Endothelial cell of umbilical vein (primary cell): ENCODE data around the gene ZIC5. TPM values are rescaled to one million over a fixed set of nuclear protein-coding genes. Genes with fewer than 3 reads are reported as not detected.

Experiments used
- BruUV-seq: library from RNA; stranded (reverse); fragments of 400-500 nt; replicated peaks from 2 replicates; lab custom pipeline; 2021; lab: Mats Ljungman, UMichigan
- CTCF ChIA-PET: fragments of 300-600, 350-600 bp; sonication (Branson Sonifier 250); formaldehyde crosslinking; loops from one replicate; lab custom pipeline; 2021; ENCODE audit warnings: antibody characterized with exemption, inconsistent platforms; lab: Charles Lee
- POLR2A ChIA-PET: fragments of 300-600, 350-600 bp; sonication (Branson Sonifier 250); formaldehyde crosslinking; loops from one replicate; lab custom pipeline; 2021; ENCODE audit warnings: antibody characterized with exemption, inconsistent platforms; lab: Charles Lee
- DNase-seq: peaks from one replicate; pipeline ENCODE4 v3.0.0-alpha.2; 2011; ENCODE audit warnings: low read depth, low spot score
- FAIRE-seq: peaks from 2 replicates; lab custom pipeline; 2011; peaks lifted over from hg19 to GRCh38; lab: Jason Lieb, UNC
- H2AFZ ChIP-seq: 2 replicates; pipeline ENCODE4 v1.6.0; 2012; ENCODE audit warnings: low read depth, low read length, control low read depth, inconsistent platforms
- H3K27ac ChIP-seq: 2 replicates; pipeline ENCODE4 v1.5.1; 2011; ENCODE audit warnings: low read depth, mild to moderate bottlenecking, control low read depth, low read length, moderate library complexity; ENCODE audit not compliant: insufficient read depth
- H3K27me3 ChIP-seq, 2 experiments: 2 replicates each; pipeline versions ENCODE4 v1.6.0 to v1.6.1; 2011; ENCODE audit warnings: low read length in 2 of 2, mixed read lengths in 1 of 2; ENCODE audit not compliant: control insufficient read depth in 2 of 2, insufficient read depth in 2 of 2
- H3K36me3 ChIP-seq, 2 experiments: 2 replicates in 1 of 2; 3 replicates in 1 of 2; pipeline ENCODE4 v1.5.1; 2011; ENCODE audit warnings: low read length in 2 of 2, mild to moderate bottlenecking in 1 of 2, moderate library complexity in 1 of 2; ENCODE audit not compliant: control insufficient read depth in 2 of 2, insufficient read depth in 2 of 2; ENCODE audit errors: extremely low read depth in 1 of 2
- H3K4me1 ChIP-seq: 3 replicates; pipeline ENCODE4 v1.5.1; 2011; ENCODE audit warnings: mild to moderate bottlenecking, low read length; ENCODE audit not compliant: control insufficient read depth, insufficient read depth; ENCODE audit errors: extremely low read depth
- H3K4me2 ChIP-seq: 2 replicates; pipeline ENCODE4 v1.6.1; 2011; ENCODE audit warnings: low read length, control low read depth, mixed read lengths; ENCODE audit not compliant: insufficient read depth
- H3K4me3 ChIP-seq, 3 experiments: fragments of 200-600 bp in 1 of 3; sonication (generic), shearing (Covaris generic) in 1 of 3; replicated peaks in 1 of 3; 2 replicates each; pipeline ENCODE4 v1.5.1; 2011 to 2016; ENCODE audit warnings: control low read depth in 3 of 3, low read length in 3 of 3, mild to moderate bottlenecking in 2 of 3, inconsistent platforms in 1 of 3, low read depth in 1 of 3, moderate library complexity in 1 of 3; ENCODE audit not compliant: insufficient read depth in 1 of 3
- H3K79me2 ChIP-seq: 2 replicates; pipeline ENCODE4 v1.6.0; 2012; ENCODE audit warnings: low read length, inconsistent platforms; ENCODE audit not compliant: control insufficient read depth, insufficient read depth
- H3K9ac ChIP-seq: replicated peaks from 2 replicates; pipeline ENCODE3; 2011; ENCODE audit warnings: low read length, control low read depth; ENCODE audit not compliant: insufficient read depth; ENCODE audit errors: extremely low read depth
- H3K9me1 ChIP-seq: replicated peaks from 3 replicates; pipeline ENCODE4 v1.6.0; 2011; ENCODE audit warnings: mild to moderate bottlenecking, low read length; ENCODE audit not compliant: control insufficient read depth, insufficient read depth; ENCODE audit errors: extremely low read depth
- H3K9me3 ChIP-seq: replicated peaks from 2 replicates; pipeline ENCODE4 v1.5.1; 2012; ENCODE audit warnings: low read length, inconsistent platforms; ENCODE audit not compliant: control insufficient read depth, insufficient read depth
- H4K20me1 ChIP-seq: replicated peaks from 2 replicates; pipeline ENCODE3; 2011; ENCODE audit warnings: mild to moderate bottlenecking, low read length; ENCODE audit not compliant: control insufficient read depth, insufficient read depth; ENCODE audit errors: extremely low read depth
- CTCF ChIP-seq, 2 donors: IDR thresholded peaks; 1 replicate in 1 of 2; 2 replicates in 1 of 2; pipeline ENCODE4 v1.5.1; 2011; ENCODE audit warnings: low read length in 2 of 2, mild to moderate bottlenecking in 2 of 2, moderate library complexity in 2 of 2, control low read depth in 1 of 2, inconsistent platforms in 1 of 2, low read depth in 1 of 2; ENCODE audit not compliant: insufficient read depth in 1 of 2; ENCODE audit errors: extremely low read depth in 1 of 2
- EZH2 ChIP-seq: IDR thresholded peaks from 2 replicates; pipeline ENCODE4 v1.6.1; 2012; ENCODE audit warnings: borderline replicate concordance, low read depth, mild to moderate bottlenecking, moderate library complexity, low read length, inconsistent platforms; ENCODE audit not compliant: severe bottlenecking
- FOS ChIP-seq: IDR thresholded peaks from 2 replicates; pipeline ENCODE4 v1.6.1; 2011; ENCODE audit warnings: mild to moderate bottlenecking, low read length, moderate library complexity, borderline replicate concordance; ENCODE audit not compliant: insufficient read depth
- GATA2 ChIP-seq: IDR thresholded peaks from 2 replicates; pipeline ENCODE4 v1.7.0; 2011; ENCODE audit warnings: low read depth, mild to moderate bottlenecking, moderate library complexity, mixed read lengths, low read length; ENCODE audit not compliant: insufficient read length, insufficient read depth
- JUN ChIP-seq: IDR thresholded peaks from 2 replicates; pipeline ENCODE4 v1.6.1; 2011; ENCODE audit warnings: borderline replicate concordance, low read depth; ENCODE audit not compliant: insufficient read length, insufficient read depth
- MAX ChIP-seq: IDR thresholded peaks from 2 replicates; pipeline ENCODE4 v1.6.1; 2011; ENCODE audit not compliant: insufficient read depth, insufficient read length
- MYC ChIP-seq: IDR thresholded peaks from one replicate; pipeline ENCODE4 v1.6.1; 2011; ENCODE audit warnings: mild to moderate bottlenecking, low read depth, low read length
- POLR2A ChIP-seq: IDR thresholded peaks from 2 replicates; pipeline ENCODE4 v1.6.1; 2012; ENCODE audit warnings: low read depth, mild to moderate bottlenecking, control low read depth, low read length
- POLR2AphosphoS5 ChIP-seq: IDR thresholded peaks from 2 replicates; pipeline ENCODE4 v1.6.1; 2012; ENCODE audit warnings: low read depth, mild to moderate bottlenecking, control low read depth, low read length, moderate library complexity; ENCODE audit not compliant: insufficient read depth
- dilution Hi-C: fragments of 300-500 bp; cut with MboI; formaldehyde crosslinking; loops from one replicate; pipeline ENCODE4 v1.15.0; 2019; ENCODE audit warnings: low sequenced_read_pairs; ENCODE audit not compliant: extremely low pct_ligation_motif_present
- intact Hi-C: fragments of 100-400 bp; cut with micrococcal nuclease; formaldehyde crosslinking; loops from one replicate; pipeline ENCODE4 v1.10.0; 2022
- polyA plus RNA-seq, 4 experiments: library from polyadenylated mRNA; depleted of rRNA in 3 of 4; stranded (reverse) in 3 of 4; unstranded in 1 of 4; fragments of >200 nt; gene quantifications; 2 replicates each; pipeline versions ENCODE4 v1.2.1 to v1.2.3, GENCODE V29; 2011 to 2012; ENCODE audit warnings: missing spikeins in 1 of 4
- total RNA-seq: library from RNA; stranded (reverse); gene quantifications from 2 replicates; pipeline ENCODE4 v1.2.3, GENCODE V29; 2021

ZIC5 gene
- total and polyA plus RNA-seq, 2 donors (not counting 3 experiments of a cell fraction or from before 2014, with no cell fraction given): not detected

GRCh38 chr13:99944606-99945005 lies 27.0 kb downstream of the ZIC5 start:
- FAIRE-seq (no peak), DNase-seq (no peak)
- intact Hi-C loops (no loop called here), dilution Hi-C loops (no loop called here)
- no TSS peak for BruUV-seq
- H3K79me2 ChIP-seq: no peaks in the 10 kb centered on the region
- ChIA-PET POLR2A (no interaction called here), CTCF (interaction anchor here (1.5 kb wide), 1 partner anchor 291 kb away, joined by 3 read pairs; no protein-coding TSS in a partner anchor)
- H3K9me1 ChIP-seq: no peaks in the 10 kb centered on the region
- no peak overlapping the region for H3K4me2 ChIP-seq
- no peak overlapping the region for H3K27ac ChIP-seq
- no peak overlapping the region for H2AFZ ChIP-seq
- H3K9ac ChIP-seq: no peak overlapping the region
- no peak for TF ChIP-seq JUN
- no peak for TF ChIP-seq MYC
- TF ChIP-seq POLR2A: no peak
- no peak for TF ChIP-seq MAX
- TF ChIP-seq GATA2: no peak
- TF ChIP-seq CTCF (IDR thresholded peaks at IDR 0.05; ENCODE audit: extremely low read depth in 1 of 2, insufficient read depth in 1 of 2, low read depth in 1 of 2, low read length in 2 of 2): no peak
- no peak for TF ChIP-seq FOS
- TF ChIP-seq EZH2: no peak
- TF ChIP-seq POLR2AphosphoS5: no peak
- H3K9me3 ChIP-seq: no peaks in the 10 kb centered on the region
- H4K20me1 ChIP-seq: no peaks in the 10 kb centered on the region
- H3K27me3 ChIP-seq: peaks cover 0 to 3% of the 10 kb centered on the region in 2 experiments
- H3K4me1 ChIP-seq: no peaks in the 10 kb centered on the region
- no peak overlapping the region for H3K4me3 ChIP-seq
- no peaks in the 10 kb centered on the region for H3K36me3 ChIP-seq
